Measurements from ENCODE around the gene NDOR1.

DNA sequence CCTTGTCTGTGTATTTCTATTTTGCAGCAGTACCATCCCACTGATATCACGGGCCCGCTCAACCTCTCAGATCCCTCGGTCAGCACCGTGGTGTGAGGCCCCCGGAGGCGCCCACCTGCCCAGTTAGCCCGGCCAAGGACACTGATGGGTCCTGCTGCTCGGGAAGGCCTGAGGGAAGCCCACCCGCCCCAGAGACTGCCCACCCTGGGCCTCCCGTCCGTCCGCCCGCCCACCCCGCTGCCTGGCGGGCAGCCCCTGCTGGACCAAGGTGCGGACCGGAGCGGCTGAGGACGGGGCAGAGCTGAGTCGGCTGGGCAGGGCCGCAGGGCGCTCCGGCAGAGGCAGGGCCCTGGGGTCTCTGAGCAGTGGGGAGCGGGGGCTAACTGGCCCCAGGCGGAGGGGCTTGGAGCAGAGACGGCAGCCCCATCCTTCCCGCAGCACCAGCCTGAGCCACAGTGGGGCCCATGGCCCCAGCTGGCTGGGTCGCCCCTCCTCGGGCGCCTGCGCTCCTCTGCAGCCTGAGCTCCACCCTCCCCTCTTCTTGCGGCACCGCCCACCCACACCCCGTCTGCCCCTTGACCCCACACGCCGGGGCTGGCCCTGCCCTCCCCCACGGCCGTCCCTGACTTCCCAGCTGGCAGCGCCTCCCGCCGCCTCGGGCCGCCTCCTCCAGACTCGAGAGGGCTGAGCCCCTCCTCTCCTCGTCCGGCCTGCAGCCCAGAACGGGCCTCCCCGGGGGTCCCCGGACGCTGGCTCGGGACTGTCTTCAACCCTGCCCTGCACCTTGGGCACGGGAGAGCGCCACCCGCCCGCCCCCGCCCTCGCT is 37.5 kb upstream of the NDOR1 start:
- TF ChIP-seq EZH2phosphoT487 (IDR thresholded peaks at IDR 0.05; ENCODE audit: low read depth): no peak
- TF ChIP-seq, protein P1, sequence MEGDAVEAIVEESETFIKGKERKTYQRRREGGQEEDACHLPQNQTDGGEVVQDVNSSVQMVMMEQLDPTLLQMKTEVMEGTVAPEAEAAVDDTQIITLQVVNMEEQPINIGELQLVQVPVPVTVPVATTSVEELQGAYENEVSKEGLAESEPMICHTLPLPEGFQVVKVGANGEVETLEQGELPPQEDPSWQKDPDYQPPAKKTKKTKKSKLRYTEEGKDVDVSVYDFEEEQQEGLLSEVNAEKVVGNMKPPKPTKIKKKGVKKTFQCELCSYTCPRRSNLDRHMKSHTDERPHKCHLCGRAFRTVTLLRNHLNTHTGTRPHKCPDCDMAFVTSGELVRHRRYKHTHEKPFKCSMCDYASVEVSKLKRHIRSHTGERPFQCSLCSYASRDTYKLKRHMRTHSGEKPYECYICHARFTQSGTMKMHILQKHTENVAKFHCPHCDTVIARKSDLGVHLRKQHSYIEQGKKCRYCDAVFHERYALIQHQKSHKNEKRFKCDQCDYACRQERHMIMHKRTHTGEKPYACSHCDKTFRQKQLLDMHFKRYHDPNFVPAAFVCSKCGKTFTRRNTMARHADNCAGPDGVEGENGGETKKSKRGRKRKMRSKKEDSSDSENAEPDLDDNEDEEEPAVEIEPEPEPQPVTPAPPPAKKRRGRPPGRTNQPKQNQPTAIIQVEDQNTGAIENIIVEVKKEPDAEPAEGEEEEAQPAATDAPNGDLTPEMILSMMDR (IDR thresholded peaks at IDR 0.05; ENCODE audit: low read depth, low read length): no peak
